OCI-LY1 (cell line): ENCODE data around the gene ARID5B.

Experiments
- H2AFZ ChIP-seq: fragments of 200-600 bp; sonication (generic), shearing (Covaris generic); 2 replicates; pipeline ENCODE4 v1.6.0; 2014; ENCODE audit warnings: antibody characterized with exemption, mild to moderate bottlenecking, low read length
- H3F3A ChIP-seq: fragments of 200-600 bp; sonication (generic), shearing (Covaris generic); 2 replicates; pipeline ENCODE4 v1.6.0; 2014; ENCODE audit warnings: mild to moderate bottlenecking, antibody characterized with exemption, low read length, moderate library complexity; ENCODE audit not compliant: insufficient read depth
- H3K27ac ChIP-seq: fragments of 200-600 bp; sonication (generic); 2 replicates; pipeline ENCODE4 v1.5.1; 2014; ENCODE audit warnings: low read length, mixed run types, mild to moderate bottlenecking, low read depth; ENCODE audit not compliant: poor library complexity, severe bottlenecking
- H3K27me3 ChIP-seq: fragments of 200-600 bp; sonication (generic); 2 replicates; pipeline ENCODE4 v1.6.0; 2014; ENCODE audit warnings: antibody characterized with exemption, mild to moderate bottlenecking, low read length, moderate library complexity; ENCODE audit not compliant: insufficient read depth
- H3K36me3 ChIP-seq: fragments of 200-600 bp; sonication (generic); 2 replicates; pipeline ENCODE4 v1.6.1; 2014; ENCODE audit warnings: mild to moderate bottlenecking, antibody characterized with exemption, low read length, moderate library complexity, mixed read lengths; ENCODE audit not compliant: insufficient read depth
- H3K4me1 ChIP-seq: fragments of 200-600 bp; sonication (generic); 2 replicates; pipeline ENCODE4 v1.5.1; 2014; ENCODE audit warnings: mild to moderate bottlenecking, low read length, moderate library complexity; ENCODE audit not compliant: insufficient read depth, severe bottlenecking
- H3K4me2 ChIP-seq: fragments of 200-600 bp; sonication (generic), shearing (Covaris generic); 2 replicates; pipeline ENCODE4 v1.6.1; 2014; ENCODE audit warnings: low read length
- H3K4me3 ChIP-seq: fragments of 200-600 bp; sonication (generic); 2 replicates; pipeline ENCODE4 v1.5.1; 2014; ENCODE audit warnings: low read length, low read depth, mild to moderate bottlenecking, mixed read lengths; ENCODE audit not compliant: poor library complexity, severe bottlenecking
- H3K79me2 ChIP-seq: fragments of 200-600 bp; shearing (Covaris generic); 2 replicates; pipeline ENCODE4 v1.6.1; 2016; ENCODE audit warnings: mixed run types, low read length, mixed read lengths; ENCODE audit not compliant: insufficient read depth
- H3K9ac ChIP-seq: fragments of 200-600 bp; sonication (generic), shearing (Covaris generic); 2 replicates; pipeline ENCODE4 v1.6.1; 2014; ENCODE audit warnings: mild to moderate bottlenecking, low read length, mixed read lengths
- H3K9me2 ChIP-seq: fragments of 200-600 bp; sonication (generic), shearing (Covaris generic); 2 replicates; pipeline ENCODE4 v1.6.1; 2014; ENCODE audit warnings: low read depth, mild to moderate bottlenecking, low read length, mixed read lengths
- H3K9me3 ChIP-seq: fragments of 200-600 bp; shearing (Covaris generic); 2 replicates; pipeline ENCODE4 v1.6.1; 2014; ENCODE audit warnings: low read length, mixed read lengths
- H4K20me1 ChIP-seq: fragments of 200-600 bp; sonication (generic), shearing (Covaris generic); 2 replicates; pipeline ENCODE4 v1.6.0; 2016; ENCODE audit warnings: mild to moderate bottlenecking, low read length; ENCODE audit not compliant: insufficient read depth
- CTCF ChIP-seq: fragments of 200-600 bp; sonication (generic), shearing (Covaris generic); IDR thresholded peaks from 2 replicates; pipeline ENCODE4 v1.5.1; 2017; ENCODE audit warnings: mild to moderate bottlenecking, antibody characterized with exemption, low read length, moderate library complexity, mixed read lengths
- EZH2 ChIP-seq: fragments of 200-600 bp; sonication (generic), shearing (Covaris generic); IDR thresholded peaks from 2 replicates; pipeline ENCODE4 v1.8.0; 2017; ENCODE audit warnings: borderline replicate concordance, mixed run types, mild to moderate bottlenecking, antibody characterized with exemption, low read length, moderate library complexity, mixed read lengths

ARID5B gene

DNA sequence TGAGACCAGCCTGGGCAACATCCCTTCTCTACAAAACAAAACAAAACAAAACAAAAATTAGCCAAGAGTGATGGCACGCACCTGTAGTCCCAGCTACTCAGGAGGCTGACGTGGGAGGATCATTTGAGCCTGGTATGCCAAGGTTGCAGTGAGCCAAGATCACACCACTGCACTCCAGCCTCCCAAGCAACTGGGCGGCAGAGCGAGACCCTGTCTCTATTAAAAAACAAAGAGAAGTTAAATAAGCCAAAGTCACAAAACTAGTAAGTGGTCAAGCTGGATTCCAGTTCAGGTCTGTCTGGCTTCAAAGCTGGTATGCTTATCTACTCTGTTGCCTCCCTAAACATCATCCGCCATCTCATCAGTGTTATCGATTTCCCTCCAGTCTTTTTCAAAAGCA lies 110.8 kb downstream of the ARID5B start:
- Histone ChIP-seq H3K27me3 (no peaks in the 10 kb centered on the region), H3F3A (no peaks in the 10 kb centered on the region), H3K4me3 (no peak overlapping the region), H3K79me2 (peaks cover 11% of the 10 kb centered on the region; the same call in 1 of the 2 replicates), H3K4me2 (no peak overlapping the region), H3K27ac (no peak overlapping the region), H3K9me3 (no peaks in the 10 kb centered on the region), H4K20me1 (no peaks in the 10 kb centered on the region), H2AFZ (no peak overlapping the region), H3K9me2 (no peaks in the 10 kb centered on the region), H3K4me1 (peaks cover 67% of the 10 kb centered on the region), H3K36me3 (peaks cover 29% of the 10 kb centered on the region; the same call in 1 of the 2 replicates), H3K9ac (no peak overlapping the region)
- no peak for TF ChIP-seq CTCF
- TF ChIP-seq EZH2, result no peak

- Histone ChIP-seq H3K4me2 (no peak overlapping the region), H3K9me2 (no peaks in the 10 kb centered on the region), H3K9me3 (no peaks in the 10 kb centered on the region), H3K27ac (peak overlapping the region; percentile 92), H3K79me2 (peaks cover 16% of the 10 kb centered on the region; the same call in 1 of the 2 replicates), H3K9ac (no peak overlapping the region), H3K36me3 (peaks cover 29% of the 10 kb centered on the region; the same call in 1 of the 2 replicates), H3K27me3 (no peaks in the 10 kb centered on the region), H2AFZ (no peak overlapping the region), H3K4me3 (no peak overlapping the region), H4K20me1 (no peaks in the 10 kb centered on the region), H3K4me1 (peaks cover 73% of the 10 kb centered on the region), H3F3A (no peaks in the 10 kb centered on the region)
- TF ChIP-seq CTCF, result no peak
- no peak for TF ChIP-seq EZH2
Observed at GRCh38 chr10:62014510-62014909, 113.0 kb downstream of the ARID5B start.

DNA sequence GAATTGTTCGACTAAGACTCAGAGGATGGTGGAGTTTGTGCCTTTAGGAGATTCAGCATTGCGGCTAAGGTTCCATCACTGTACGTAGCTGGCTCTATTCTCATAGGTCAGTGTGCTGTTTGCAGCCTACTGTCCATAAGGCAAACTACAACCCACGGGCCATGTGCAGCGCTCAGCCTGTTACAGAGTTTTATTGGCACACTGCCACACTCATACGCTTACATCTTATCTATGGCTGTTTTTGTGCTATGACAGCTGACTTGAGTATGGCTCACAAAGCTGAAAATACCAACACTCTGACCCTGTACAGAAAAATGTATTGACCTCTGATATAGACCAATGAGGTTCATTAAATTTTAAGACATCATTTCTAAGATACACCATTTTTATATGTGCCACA lies 114.5 kb downstream of the ARID5B start:
- H3K79me2 ChIP-seq, result peaks cover 14% of the 10 kb centered on the region; the same call in 1 of the 2 replicates
- no peaks in the 10 kb centered on the region for H3K9me3 ChIP-seq
- peak overlapping the region; percentile 52 for H3K9ac ChIP-seq
- H3F3A ChIP-seq, result no peaks in the 10 kb centered on the region
- no peaks in the 10 kb centered on the region for H3K27me3 ChIP-seq
- H3K4me1 ChIP-seq, result peaks cover 73% of the 10 kb centered on the region
- TF ChIP-seq CTCF (no peak; the same call in 1 of the 2 replicates), EZH2 (no peak)
- no peaks in the 10 kb centered on the region for H4K20me1 ChIP-seq
- peak overlapping the region; percentile 49; the same call in 1 of the 2 replicates for H3K4me2 ChIP-seq
- no peaks in the 10 kb centered on the region for H3K9me2 ChIP-seq
- H3K27ac ChIP-seq, result peak overlapping the region; percentile 92
- no peak overlapping the region for H2AFZ ChIP-seq
- no peak overlapping the region for H3K4me3 ChIP-seq
- H3K36me3 ChIP-seq, result peaks cover 23% of the 10 kb centered on the region; the same call in 1 of the 2 replicates
